ENCODE measurements around the gene ATP6AP2.
A peak's percentile ranks its signal among the peaks of the same experiment; 100 is the strongest.

The ATP6AP2 gene

DNA sequence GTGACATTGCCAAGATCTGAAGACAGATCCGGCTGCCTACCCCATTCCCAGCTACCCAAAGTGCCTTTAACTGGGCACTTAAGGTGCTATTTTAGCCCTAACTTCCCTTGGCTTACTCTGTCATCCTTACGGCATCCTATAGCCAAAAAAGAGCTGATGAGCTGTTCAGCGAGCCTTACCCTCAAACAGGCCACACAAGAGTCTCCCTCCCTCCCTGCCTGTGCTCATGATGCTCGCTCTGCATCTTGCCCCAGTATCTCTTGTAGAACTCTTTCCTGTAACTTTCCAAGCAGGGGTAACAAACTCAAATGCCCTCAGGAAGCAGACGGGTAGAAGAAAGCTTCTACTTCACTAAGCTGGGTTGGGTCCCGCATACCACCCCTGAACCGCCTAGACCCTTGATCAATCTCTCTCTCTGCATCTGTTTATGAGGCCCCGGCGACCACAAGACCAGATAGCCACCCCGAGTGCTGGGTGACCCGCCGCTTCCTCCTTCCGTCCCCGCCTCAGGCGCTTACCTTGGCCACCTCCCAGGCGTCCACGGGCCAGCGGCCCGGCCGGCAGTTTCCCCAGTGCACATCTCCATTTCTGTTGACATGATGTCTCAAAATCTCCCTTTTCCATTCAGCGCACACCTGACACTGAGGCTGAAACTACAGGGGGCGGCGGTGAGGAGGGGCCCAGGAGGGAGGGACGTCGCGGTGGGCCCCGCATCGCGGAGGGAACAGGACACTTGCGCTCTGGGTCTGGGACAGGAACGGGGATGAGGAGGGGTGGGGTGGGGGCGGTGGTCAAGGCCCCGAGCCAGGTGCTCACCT lies 65.9 kb downstream of the ATP6AP2 start:
- peak in 3 of 5 experiments; percentile 7 to 41 (median 25) for DNase-seq

DNA sequence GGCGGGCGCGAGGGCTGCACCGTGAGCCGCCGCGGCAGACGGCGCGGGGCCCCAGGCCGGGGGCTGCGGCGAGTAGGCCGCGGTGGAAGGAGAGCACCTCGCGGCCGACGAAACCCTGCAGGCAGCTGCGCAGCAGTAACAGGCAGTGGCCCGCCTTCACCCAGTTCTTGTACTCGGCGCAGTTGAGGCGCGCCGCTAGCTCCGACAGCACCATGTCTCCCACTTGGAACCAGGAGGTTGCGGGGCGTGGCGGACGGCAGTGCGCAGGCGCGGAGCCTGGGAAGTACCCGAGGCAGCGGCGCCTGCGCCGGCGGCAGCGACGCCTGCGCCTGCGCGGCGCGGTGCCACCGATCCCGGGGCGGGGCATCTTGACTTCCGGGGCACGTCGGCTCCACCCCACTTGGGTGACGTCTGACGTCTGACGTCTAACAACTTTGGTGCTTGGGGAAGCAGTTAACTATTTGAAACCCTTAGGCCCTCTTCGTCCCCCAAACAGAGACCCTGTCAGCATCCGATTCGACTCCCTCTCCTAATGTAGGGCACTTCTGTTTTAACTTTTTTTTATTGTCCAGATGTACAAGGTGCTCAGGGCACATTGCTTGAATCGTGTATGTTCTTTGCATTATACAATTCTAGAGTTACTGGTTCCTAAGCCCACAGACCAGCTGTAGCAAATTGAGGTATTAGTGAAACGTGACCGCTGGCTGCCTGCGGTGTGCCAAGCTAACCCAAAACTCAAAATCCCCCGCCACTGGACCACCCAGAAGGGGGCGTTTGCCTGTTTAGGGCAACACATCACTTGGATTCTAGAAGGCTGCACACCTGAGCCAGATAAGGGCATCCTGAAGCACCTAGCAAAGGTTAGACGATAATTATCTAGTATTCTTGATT lies 66.8 kb downstream of the ATP6AP2 start, which contains the start of gene CXorf38:
Gene CXorf38 (minus strand): TSS at position 255 of the 891 bp plus-strand sequence. CDS start 41 bp downstream, at position 214.
- peak; percentile 81 to 94 (median 88) for DNase-seq

GRCh38 chrX:40651620-40652223 lies 71.0 kb downstream of the ATP6AP2 start:
- peak in 4 of 5 experiments; percentile 41 to 69 (median 54) for DNase-seq

- DNase-seq = no peak
These were observed 71.9 kb downstream of the ATP6AP2 start for GRCh38 chrX:40652664-40653063.

DNA sequence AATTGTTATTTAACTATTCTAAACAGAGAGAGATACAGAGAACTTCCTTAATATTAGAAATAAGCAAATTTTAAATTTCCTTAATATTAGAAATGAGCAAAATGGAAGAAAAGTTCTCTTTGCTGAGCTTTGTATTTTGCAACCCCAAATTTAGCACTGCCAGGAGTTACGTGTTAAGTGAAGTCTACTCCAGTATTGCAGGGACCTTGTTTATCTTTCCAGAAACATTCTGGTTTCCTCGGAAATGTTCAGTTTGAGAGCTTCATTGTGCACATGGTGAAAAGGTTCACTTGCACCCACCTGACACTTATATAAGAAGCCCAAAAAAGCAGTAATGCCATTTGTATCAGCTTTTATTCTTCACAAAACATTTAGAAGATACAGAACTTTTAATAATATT lies 72.8 kb downstream of the ATP6AP2 start:
- no peak for DNase-seq

Data from T-helper 2 cell (primary cell).